Naive thymus-derived CD8-positive, alpha-beta T cell (primary cell): ENCODE measurements around the gene TVP23B. TPM values are rescaled to one million over a fixed set of nuclear protein-coding genes. Genes with fewer than 3 reads are reported as not detected.
"Not testable (repeated sequence)": the region's sequence is repeated elsewhere in the genome, so short reads cannot be mapped to it uniquely, and the experiment has no call there.

Source experiments
- ATAC-seq, 2 donors: fragments of 150-1000 bp; cut with Tn5 transposase in 1 of 2; sonication (Bioruptor Pico), chemical (Tn5 transposase) in 1 of 2; 1 replicate in 1 of 2; 2 replicates in 1 of 2; pipeline ENCODE4 v1.10.0; 2021; ENCODE audit warnings: mild to moderate bottlenecking in 2 of 2, moderate library complexity in 2 of 2
- POLR2A ChIA-PET: fragments of 350-600 bp; sonication (Branson Sonifier 250); formaldehyde crosslinking; loops from one replicate; lab custom pipeline; 2021; ENCODE audit warnings: antibody characterized with exemption; lab: Charles Lee
- DNase-seq, 10 donors: peaks; one replicate each; pipeline versions ENCODE4 v3.0.0 to v3.0.0-alpha.2; 2020 to 2022
- H3K27ac Mint-ChIP-seq, 10 donors: one replicate each; pipeline ENCODE4 v1.8.0; 2020 to 2022; ENCODE audit warnings: mild to moderate bottlenecking in 10 of 10, mixed read lengths in 10 of 10, moderate library complexity in 4 of 10, inconsistent platforms in 1 of 10
- H3K27me3 Mint-ChIP-seq, 5 donors: one replicate each; pipeline ENCODE4 v1.8.0; 2021 to 2022; ENCODE audit warnings: mixed read lengths in 5 of 5
- H3K36me3 Mint-ChIP-seq, 3 donors: one replicate each; pipeline ENCODE4 v1.8.0; 2020 to 2022; ENCODE audit warnings: mixed read lengths in 3 of 3, mild to moderate bottlenecking in 2 of 3, inconsistent platforms in 1 of 3
- H3K4me1 Mint-ChIP-seq, 4 donors: one replicate each; pipeline ENCODE4 v1.8.0; 2021 to 2022; ENCODE audit warnings: mixed read lengths in 4 of 4
- H3K4me3 Mint-ChIP-seq, 10 donors: one replicate each; pipeline ENCODE4 v1.8.0; 2020 to 2022; ENCODE audit warnings: mild to moderate bottlenecking in 10 of 10, mixed read lengths in 10 of 10, moderate library complexity in 6 of 10, inconsistent platforms in 1 of 10
- H3K9me3 Mint-ChIP-seq, 9 donors: one replicate each; pipeline ENCODE4 v1.8.0; 2020 to 2022; ENCODE audit warnings: mixed read lengths in 9 of 9, mild to moderate bottlenecking in 3 of 9, inconsistent platforms in 1 of 9, moderate library complexity in 1 of 9
- polyA plus RNA-seq, 3 donors: library from polyadenylated mRNA; unstranded; fragments of 300-500 nt; fragmentation: Illumina TruSeq; gene quantifications; one replicate each; pipeline ENCODE4 v1.2.3, GENCODE V29; 2021
- total RNA-seq, 8 experiments: library from RNA in 2 of 8; stranded (reverse) in 2 of 8; gene quantifications; one replicate each; pipeline ENCODE4 v1.2.3 and lab custom pipeline; 2021 to 2026

Gene TVP23B
- total and polyA plus RNA-seq, 5 experiments from 2014 or later: 33.0 to 46.2 (median 39.5) TPM

DNA sequence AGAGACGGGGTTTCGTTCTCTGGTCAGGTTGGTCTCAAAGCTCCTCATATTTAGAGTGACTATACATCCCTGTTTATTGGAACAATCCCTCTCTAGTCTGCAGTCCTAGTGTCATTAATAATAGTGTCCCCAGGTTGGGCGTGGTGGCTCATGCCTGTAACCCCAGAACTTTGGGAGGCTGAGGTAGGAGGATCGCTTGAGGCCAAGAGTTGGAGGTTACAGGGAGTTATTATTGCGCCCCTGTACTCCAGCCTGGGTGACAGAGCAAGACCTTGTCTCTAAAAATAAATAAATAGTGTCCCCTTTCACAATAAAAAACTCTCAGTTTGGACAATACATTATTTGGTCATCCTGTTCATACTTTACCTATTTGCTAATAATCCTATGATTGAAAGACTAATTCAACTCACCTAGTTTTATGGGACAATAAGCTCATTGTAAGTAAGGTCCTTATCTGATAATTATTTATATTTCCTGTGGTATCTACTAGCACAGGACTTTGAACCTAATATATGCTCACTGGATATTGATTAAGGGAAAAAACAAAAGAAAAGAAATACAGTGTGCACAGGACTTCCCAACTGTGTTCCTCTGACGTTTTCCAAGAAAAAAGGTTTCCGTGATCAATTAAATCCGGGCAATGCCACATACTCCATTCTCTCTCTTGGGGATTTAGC is 23.5 kb upstream of the TVP23B start:
- H3K4me3 Mint-ChIP-seq, H3K27ac Mint-ChIP-seq, H3K4me1 Mint-ChIP-seq, H3K27me3 Mint-ChIP-seq, H3K36me3 Mint-ChIP-seq, H3K9me3 Mint-ChIP-seq, DNase-seq, ATAC-seq, POLR2A ChIA-PET: not testable (repeated sequence)

DNA sequence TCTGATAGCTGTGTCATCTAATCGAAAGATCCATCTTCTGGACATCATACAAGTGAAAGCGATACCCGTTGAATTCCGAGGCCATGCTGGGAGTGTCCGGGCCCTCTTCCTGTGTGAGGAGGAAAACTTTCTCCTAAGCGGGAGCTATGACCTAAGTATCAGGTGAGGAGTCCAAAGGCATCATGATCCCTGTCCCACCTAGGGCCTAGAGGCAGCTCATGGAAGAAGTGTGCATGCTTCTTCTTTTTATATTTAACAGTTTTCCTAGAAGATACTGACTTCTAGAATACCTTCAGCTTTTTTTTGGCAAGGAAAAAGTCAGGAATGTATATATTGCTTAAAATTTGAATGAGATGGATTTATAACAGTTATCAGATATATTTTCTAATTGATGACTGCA is 22.6 kb upstream of the TVP23B start:
- H3K9me3 Mint-ChIP-seq, H3K27ac Mint-ChIP-seq, H3K4me3 Mint-ChIP-seq, H3K4me1 Mint-ChIP-seq, H3K27me3 Mint-ChIP-seq, DNase-seq, ATAC-seq, POLR2A ChIA-PET, H3K36me3 Mint-ChIP-seq: not testable (repeated sequence)

DNA sequence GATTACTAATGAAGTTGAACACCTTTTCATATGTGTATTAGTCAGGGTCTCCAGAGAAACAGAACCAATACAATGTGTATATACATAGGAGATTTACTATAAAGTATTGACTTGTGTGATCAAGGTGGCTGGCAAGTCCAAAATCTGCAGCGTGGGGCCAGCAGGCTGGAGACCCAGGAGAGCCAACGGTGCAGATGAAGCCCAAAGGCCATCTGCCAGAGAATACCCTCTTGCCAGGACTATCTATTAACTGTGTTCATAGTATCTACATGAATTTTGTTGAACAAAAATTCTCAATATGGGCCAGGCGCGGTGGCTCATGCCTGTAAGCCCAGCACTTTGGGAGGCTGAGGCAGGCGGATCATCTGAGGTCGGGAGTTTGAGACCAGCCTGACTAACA is 20.8 kb upstream of the TVP23B start:
- H3K4me3 Mint-ChIP-seq, H3K9me3 Mint-ChIP-seq, ATAC-seq, H3K4me1 Mint-ChIP-seq, POLR2A ChIA-PET, H3K27me3 Mint-ChIP-seq, H3K27ac Mint-ChIP-seq, H3K36me3 Mint-ChIP-seq, DNase-seq: not testable (repeated sequence)

DNA sequence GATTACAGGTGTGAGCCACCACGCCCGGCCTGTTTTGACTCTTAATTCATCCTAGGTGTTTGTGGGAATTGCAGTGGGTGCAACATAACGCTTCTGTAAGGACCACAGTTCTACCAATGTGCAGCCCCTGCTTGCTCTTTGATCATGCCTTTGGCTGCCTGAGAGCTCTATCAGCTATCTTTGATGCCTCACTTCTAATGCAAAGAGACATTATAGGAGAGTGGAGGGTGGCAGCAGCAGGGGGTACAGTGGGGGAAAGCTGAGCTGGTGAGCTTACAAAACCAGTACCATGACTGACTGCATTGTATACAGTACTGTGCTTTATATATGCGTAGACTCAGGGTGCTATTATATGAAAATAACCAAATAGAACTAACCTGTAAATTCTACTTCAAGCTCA is 10.4 kb upstream of the TVP23B start:
- H3K27me3 Mint-ChIP-seq, H3K27ac Mint-ChIP-seq, ATAC-seq, POLR2A ChIA-PET, H3K4me3 Mint-ChIP-seq, DNase-seq, H3K36me3 Mint-ChIP-seq, H3K9me3 Mint-ChIP-seq: not testable (repeated sequence)
- peaks cover 4 to 15% (median 6%) of the 10 kb centered on the region in 4 donors for H3K4me1 Mint-ChIP-seq

DNA sequence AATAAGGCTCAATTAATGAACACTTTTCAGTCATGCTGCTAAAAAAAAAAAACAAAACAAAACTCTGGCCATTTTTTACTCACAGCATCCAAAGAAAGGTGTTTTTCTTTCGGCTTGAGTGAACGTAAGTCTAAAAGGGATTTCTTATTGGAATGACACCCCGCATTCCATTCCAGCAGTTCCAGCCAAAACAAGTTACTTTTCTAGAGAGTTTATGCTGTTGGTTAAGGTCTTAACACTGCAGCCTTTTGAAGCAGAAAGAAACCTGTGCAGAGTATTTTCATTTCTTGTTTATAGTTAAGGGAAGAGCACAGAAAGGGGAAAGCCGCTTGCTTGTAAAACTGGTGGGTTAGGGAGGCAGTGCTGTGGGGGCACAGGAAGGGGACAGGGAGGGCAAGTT is 9.9 kb upstream of the TVP23B start:
- peak overlapping the region in 3 of 10 donors; percentile 11 to 34 (median 33) for H3K4me3 Mint-ChIP-seq
- H3K9me3 Mint-ChIP-seq, H3K36me3 Mint-ChIP-seq, DNase-seq, H3K27me3 Mint-ChIP-seq, POLR2A ChIA-PET, ATAC-seq: not testable (repeated sequence)
- peaks cover 4 to 15% (median 6%) of the 10 kb centered on the region in 4 donors for H3K4me1 Mint-ChIP-seq
- peak overlapping the region in 5 of 10 donors; percentile 8 to 71 (median 34) for H3K27ac Mint-ChIP-seq

DNA sequence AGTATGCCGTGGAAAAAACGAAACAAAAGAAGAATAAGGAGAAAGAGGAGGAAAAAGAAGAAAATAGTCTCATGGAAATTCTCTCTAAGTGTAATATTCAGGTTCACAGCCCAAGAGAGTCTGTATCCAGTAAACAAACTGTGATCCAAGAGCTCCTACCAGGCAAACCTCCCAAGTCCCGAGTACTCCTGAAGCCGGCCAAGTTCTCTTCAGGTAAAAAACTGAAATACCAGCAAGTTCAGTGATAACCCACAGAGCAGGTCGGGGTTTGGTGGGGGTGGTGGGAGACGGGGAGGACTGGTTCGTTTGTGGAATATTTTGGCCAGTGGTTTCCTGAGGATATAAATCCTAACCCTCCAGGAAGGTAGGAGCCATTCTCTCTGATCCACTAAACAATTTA is 8.5 kb upstream of the TVP23B start:
- H3K9me3 Mint-ChIP-seq: no peaks in the 10 kb centered on the region
- H3K4me3 Mint-ChIP-seq: no peak overlapping the region
- peaks cover 4 to 15% (median 6%) of the 10 kb centered on the region in 4 donors for H3K4me1 Mint-ChIP-seq
- ATAC-seq (no peak), DNase-seq (no peak)
- H3K36me3 Mint-ChIP-seq: peaks cover 0 to 2% (median 0%) of the 10 kb centered on the region in 3 donors
- H3K27me3 Mint-ChIP-seq: peaks cover 0 to 3% (median 0%) of the 10 kb centered on the region in 5 donors
- POLR2A ChIA-PET: no interaction called here
- peak overlapping the region in 1 of 10 donors; percentile 25 for H3K27ac Mint-ChIP-seq

DNA sequence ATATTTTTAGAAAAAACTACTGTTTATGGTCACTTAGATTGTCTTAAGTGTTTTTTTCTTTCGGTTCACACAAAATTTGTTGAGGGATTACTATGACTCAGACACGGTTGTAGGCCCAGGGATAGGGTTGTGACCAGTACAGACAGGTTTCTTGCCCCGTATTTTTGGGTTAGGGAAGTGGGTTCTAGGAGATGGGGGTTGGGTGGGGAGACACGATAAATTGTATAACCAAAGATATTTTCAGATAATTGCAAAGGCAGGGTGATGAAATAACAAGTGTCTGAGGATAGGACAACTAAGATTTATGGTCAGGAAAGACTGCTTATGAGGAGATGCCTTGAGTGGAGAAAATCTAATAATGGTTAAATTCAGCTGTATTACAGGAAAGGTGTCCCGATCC is 822 bp downstream of the TVP23B start:
- peak in 1 of 10 donors; percentile 12 for DNase-seq
- H3K9me3 Mint-ChIP-seq, H3K27me3 Mint-ChIP-seq, ATAC-seq, POLR2A ChIA-PET: not testable (repeated sequence)
- Mint-ChIP-seq H3K4me3 (peak overlapping the region in 7 of 10 donors; percentile 39 to 92 (median 61)), H3K27ac (peak overlapping the region in 6 of 10 donors; percentile 41 to 91 (median 76)), H3K4me1 (peaks cover 14 to 32% (median 26%) of the 10 kb centered on the region in 4 donors), H3K36me3 (peaks cover 0 to 12% (median 0%) of the 10 kb centered on the region in 3 donors)

DNA sequence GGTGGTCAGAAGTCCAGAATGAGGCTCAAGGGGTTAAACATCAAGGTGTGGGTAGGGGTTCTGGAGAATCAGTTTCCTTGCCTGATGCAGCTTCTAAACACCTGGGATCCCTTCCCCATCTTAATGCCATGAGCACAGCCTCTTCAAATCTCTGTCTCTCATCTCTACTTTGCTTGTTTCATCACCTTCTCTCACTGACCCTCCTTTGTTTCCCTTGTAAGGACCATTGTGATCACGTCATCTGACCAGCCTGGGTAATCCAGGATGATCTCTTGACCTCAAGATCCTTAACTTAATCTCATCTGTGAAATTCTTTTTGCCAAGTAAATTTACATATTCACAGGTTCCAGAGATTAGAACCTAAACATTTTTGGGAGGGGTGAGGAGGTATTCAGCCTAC is 5.0 kb downstream of the TVP23B start:
- Mint-ChIP-seq H3K4me1 (peaks cover 25 to 42% (median 39%) of the 10 kb centered on the region in 4 donors), H3K4me3 (peak overlapping the region in 1 of 10 donors; percentile 28)
- ATAC-seq: not testable (repeated sequence)

DNA sequence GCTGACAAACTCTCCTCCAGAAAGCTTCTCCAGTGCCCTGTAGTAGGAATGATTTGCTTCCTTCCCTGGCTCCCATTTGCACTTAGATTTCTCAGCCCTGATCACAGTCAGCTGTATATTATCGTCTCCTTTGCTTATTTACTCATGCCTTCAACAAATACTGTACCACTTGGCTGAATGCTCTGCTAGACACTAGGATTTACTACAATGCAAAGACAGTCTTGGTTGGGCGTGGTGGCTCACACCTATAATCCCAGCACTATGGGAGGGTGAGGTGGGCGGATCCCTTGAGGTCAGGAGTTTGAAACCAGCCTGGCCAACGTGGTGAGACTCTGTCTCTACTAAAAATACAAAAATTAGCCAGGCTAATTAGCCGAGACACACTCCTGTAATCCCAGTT is 5.9 kb downstream of the TVP23B start:
- Mint-ChIP-seq H3K36me3 (peaks cover 0 to 36% (median 0%) of the 10 kb centered on the region in 3 donors), H3K4me1 (peaks cover 25 to 42% (median 38%) of the 10 kb centered on the region in 4 donors)
- H3K4me3 Mint-ChIP-seq, H3K27ac Mint-ChIP-seq, ATAC-seq, H3K27me3 Mint-ChIP-seq, H3K9me3 Mint-ChIP-seq, POLR2A ChIA-PET, DNase-seq: not testable (repeated sequence)

More for the DNA sequence above, 5.0 kb downstream of the TVP23B start:
- peaks cover 0 to 33% (median 0%) of the 10 kb centered on the region in 3 donors for H3K36me3 Mint-ChIP-seq
- POLR2A ChIA-PET, DNase-seq, H3K9me3 Mint-ChIP-seq, H3K27me3 Mint-ChIP-seq: not testable (repeated sequence)
- peak overlapping the region in 2 of 10 donors; percentile 55 to 87 for H3K27ac Mint-ChIP-seq

DNA sequence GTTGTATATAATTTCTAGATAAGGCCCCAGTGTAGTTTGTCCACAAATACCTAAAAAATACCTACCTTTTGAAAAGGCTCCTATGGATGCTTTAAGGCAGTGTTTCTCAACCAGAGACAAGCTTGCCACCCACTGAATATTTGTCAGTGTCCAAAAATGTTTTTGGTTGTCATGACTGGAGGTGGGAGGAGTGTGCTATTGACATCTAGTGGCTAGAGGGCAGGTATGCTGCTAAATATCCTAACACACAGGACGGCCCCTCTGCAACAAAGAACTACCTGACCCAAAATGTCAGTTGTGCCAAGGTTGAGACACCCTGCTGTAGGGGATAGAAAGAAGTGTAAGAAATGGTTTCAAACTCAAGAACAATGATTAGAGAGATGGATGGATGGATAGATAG is 10.4 kb downstream of the TVP23B start:
- H3K27me3 Mint-ChIP-seq, H3K4me3 Mint-ChIP-seq, POLR2A ChIA-PET, H3K27ac Mint-ChIP-seq, H3K9me3 Mint-ChIP-seq: not testable (repeated sequence)
- DNase-seq (peak in 2 of 10 donors; percentile 30 to 33), ATAC-seq (peak; percentile 73 to 75)
- Mint-ChIP-seq H3K4me1 (peaks cover 14 to 25% (median 18%) of the 10 kb centered on the region in 4 donors), H3K36me3 (peaks cover 0 to 52% (median 0%) of the 10 kb centered on the region in 3 donors)

DNA sequence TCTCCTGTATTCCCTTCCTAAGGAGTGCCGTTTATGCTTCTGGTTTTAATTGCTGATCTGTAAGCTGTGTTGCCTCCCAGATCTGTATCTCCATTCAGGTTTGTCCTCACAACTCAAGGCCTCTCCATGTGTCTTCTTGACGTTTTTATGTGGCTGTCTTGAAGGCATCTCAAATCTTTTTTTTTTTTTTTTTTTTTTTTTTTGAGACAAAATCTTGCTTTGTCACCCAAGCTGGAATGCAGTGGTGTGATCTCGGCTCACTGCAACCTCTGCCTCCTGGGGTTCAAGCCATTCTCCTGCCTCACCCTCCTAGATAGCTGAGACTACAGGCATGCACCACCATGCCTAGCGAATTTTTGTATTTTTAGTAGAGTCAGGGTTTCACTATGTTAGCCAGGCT is 13.9 kb downstream of the TVP23B start:
- POLR2A ChIA-PET, H3K4me3 Mint-ChIP-seq, H3K9me3 Mint-ChIP-seq, H3K27me3 Mint-ChIP-seq, DNase-seq, ATAC-seq: not testable (repeated sequence)
- H3K36me3 Mint-ChIP-seq: peaks cover 0 to 62% (median 0%) of the 10 kb centered on the region in 3 donors
- peaks cover 0 to 13% (median 7%) of the 10 kb centered on the region in 4 donors for H3K4me1 Mint-ChIP-seq
- peak overlapping the region in 2 of 10 donors; percentile 44 to 63 for H3K27ac Mint-ChIP-seq

DNA sequence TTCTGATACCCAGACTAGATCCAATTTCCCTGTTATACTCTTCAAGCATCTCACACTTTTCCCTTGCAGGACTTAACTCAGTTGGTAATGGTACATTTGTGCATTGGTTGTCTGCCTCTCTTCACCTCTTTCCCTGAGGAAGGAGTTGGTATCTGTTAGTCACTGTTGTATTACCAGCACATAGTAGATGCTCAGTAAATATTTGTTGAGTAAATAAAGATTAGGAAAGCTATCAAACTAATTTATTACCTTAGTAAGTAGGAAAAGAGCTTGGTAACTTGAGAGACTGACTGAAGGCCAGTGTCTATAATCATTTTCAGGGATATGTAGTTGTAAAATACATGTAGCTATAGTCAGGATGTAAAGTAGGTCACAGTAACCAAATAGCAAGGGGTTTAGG is 15.9 kb downstream of the TVP23B start:
- H3K27ac Mint-ChIP-seq, H3K4me3 Mint-ChIP-seq, H3K27me3 Mint-ChIP-seq, ATAC-seq, DNase-seq, POLR2A ChIA-PET, H3K9me3 Mint-ChIP-seq: not testable (repeated sequence)
- H3K4me1 Mint-ChIP-seq: peaks cover 0 to 10% (median 7%) of the 10 kb centered on the region in 4 donors
- peaks cover 0 to 68% (median 2%) of the 10 kb centered on the region in 3 donors for H3K36me3 Mint-ChIP-seq

DNA sequence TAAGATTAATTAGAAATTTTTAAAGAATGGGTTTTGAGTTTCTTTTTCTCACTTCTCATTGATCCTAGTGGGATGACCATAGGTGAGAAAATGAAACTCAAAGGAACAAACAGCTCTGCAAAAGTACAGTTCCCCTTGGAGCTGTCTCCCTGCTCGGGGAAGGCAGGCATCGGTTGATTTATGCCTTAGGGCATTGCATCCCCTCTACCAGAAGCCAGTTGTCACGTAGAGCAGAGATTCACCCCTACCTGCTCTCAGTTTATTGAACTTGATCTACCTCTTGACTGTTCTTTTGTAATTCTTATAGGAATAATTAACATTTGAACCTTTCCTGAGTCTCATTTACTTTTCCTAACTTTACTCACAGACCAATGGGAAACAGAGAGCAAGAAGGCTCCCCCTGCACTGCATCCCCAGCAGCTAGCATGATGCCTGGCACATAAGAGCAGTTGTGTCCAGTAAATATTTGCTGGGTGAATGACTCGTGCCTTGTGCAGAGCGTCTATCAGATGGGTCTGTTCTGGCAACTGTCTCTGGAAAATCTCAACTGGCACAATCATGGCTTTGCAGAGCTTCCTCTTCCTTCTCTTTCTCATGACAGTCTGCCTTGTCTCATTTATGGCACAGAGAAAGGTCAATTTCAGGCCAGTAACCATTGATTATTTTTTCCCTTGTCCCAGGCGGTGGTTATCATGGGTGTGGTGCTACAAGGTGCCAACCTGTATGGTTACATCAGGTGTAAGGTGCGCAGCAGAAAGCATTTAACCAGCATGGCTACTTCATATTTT is 22.7 kb downstream of the TVP23B start:
- H3K9me3 Mint-ChIP-seq, H3K4me1 Mint-ChIP-seq, H3K27ac Mint-ChIP-seq: not testable (repeated sequence)

More for the DNA sequence above, 22.7 kb downstream of the TVP23B start:
- H3K4me3 Mint-ChIP-seq, POLR2A ChIA-PET, DNase-seq, H3K27me3 Mint-ChIP-seq, ATAC-seq: not testable (repeated sequence)
- peaks cover 0 to 63% (median 5%) of the 10 kb centered on the region in 3 donors for H3K36me3 Mint-ChIP-seq
